Uterine smooth muscle cell (primary cell): Measurements from ENCODE around the gene MYH11. TPM values are rescaled to one million over a fixed set of nuclear protein-coding genes. Genes with fewer than 3 reads are reported as not detected.

Source experiments
- total RNA-seq: library from RNA; depleted of rRNA; stranded (reverse); fragments of >200 nt; gene quantifications from 2 replicates; pipeline ENCODE4 v1.2.3, GENCODE V29; 2014

Gene MYH11
- total RNA-seq = under 0.01 and 0.11 TPM in 2 replicates

GRCh38 chr16:15856901-15857698, at the start of gene MYH11:
Gene MYH11 (minus strand): TSS chr16:15857028. CDS start chr16:15838252, 18,776 bp downstream.

GRCh38 chr16:15888072-15888976, 31.5 kb upstream of the MYH11 start, which contains the start of gene CEP20:
Gene CEP20 (minus strand): TSS chr16:15888603. CDS start chr16:15888585, 18 bp downstream.

Other genes starting within 250 kb of the MYH11 start
- gene MARF1, start 213.9 kb downstream of the MYH11 start, total RNA-seq = 11.3 and 15.1 TPM in 2 replicates
- 40.5 and 68.8 TPM in 2 replicates for gene NDE1, start 206.8 kb downstream of the MYH11 start, total RNA-seq
- gene CEP20, start 31.6 kb upstream of the MYH11 start, total RNA-seq = 42.5 and 56.2 TPM in 2 replicates
- 32.4 and 40.7 TPM in 2 replicates for gene ABCC1, start 92.6 kb upstream of the MYH11 start, total RNA-seq